Activated B cell treated with CpG ODN at 0.5 μM for 24 hours (primary cell): ENCODE data around the gene ASTN2. TPM values are rescaled to one million over a fixed set of nuclear protein-coding genes. Genes with fewer than 3 reads are reported as not detected.

Source experiments
- ATAC-seq: fragments of 200-7000 bp; cut with Tn5 transposase; one replicate; pipeline ENCODE4 v1.10.0; 2021; ENCODE audit warnings: low read depth, mild to moderate bottlenecking, moderate library complexity
- CTCF ChIA-PET: fragments of 350-600 bp; sonication (Branson Sonifier 250); formaldehyde crosslinking; loops from one replicate; lab custom pipeline; 2021; ENCODE audit warnings: antibody characterized with exemption; lab: Charles Lee
- POLR2A ChIA-PET: fragments of 350-600 bp; sonication (Branson Sonifier 250); formaldehyde crosslinking; loops from one replicate; lab custom pipeline; 2021; ENCODE audit warnings: antibody characterized with exemption; lab: Charles Lee
- DNase-seq: peaks from one replicate; pipeline ENCODE4 v3.0.0; 2022
- H3K27ac Mint-ChIP-seq: one replicate; pipeline ENCODE4 v1.8.0; 2020; ENCODE audit warnings: mixed read lengths
- H3K27me3 Mint-ChIP-seq: one replicate; pipeline ENCODE4 v1.8.0; 2021; ENCODE audit warnings: mixed read lengths
- H3K36me3 Mint-ChIP-seq: one replicate; pipeline ENCODE4 v1.8.0; 2021; ENCODE audit warnings: low read depth, mixed read lengths
- H3K4me1 Mint-ChIP-seq: one replicate; pipeline ENCODE4 v1.8.0; 2021; ENCODE audit warnings: mixed read lengths
- H3K4me3 Mint-ChIP-seq: one replicate; pipeline ENCODE4 v1.8.0; 2020; ENCODE audit warnings: mild to moderate bottlenecking, mixed read lengths
- H3K9me3 Mint-ChIP-seq: one replicate; pipeline ENCODE4 v1.8.0; 2020; ENCODE audit warnings: mixed read lengths
- CTCF ChIP-seq: fragments of 200-600 bp; IDR thresholded peaks from one replicate; pipeline ENCODE4 v1.8.0; 2022; ENCODE audit warnings: antibody characterized with exemption, mild to moderate bottlenecking
- intact Hi-C: fragments of 100-400 bp; cut with micrococcal nuclease; formaldehyde crosslinking; loops from one replicate; pipeline ENCODE4 v1.15.1; 2024
- total RNA-seq: library from RNA; stranded (reverse); gene quantifications from 2 replicates; pipeline ENCODE4 v1.2.3, GENCODE V29; 2022

ASTN2 gene
- total RNA-seq, 1 donor from 2014 or later = 2.3 TPM

- ATAC-seq (no peak), DNase-seq (no peak)
- H3K27me3 Mint-ChIP-seq = no peaks in the 10 kb centered on the region
- no peaks in the 10 kb centered on the region for H3K4me1 Mint-ChIP-seq
- CTCF ChIA-PET = no interaction called here
- POLR2A ChIA-PET = no interaction called here
- H3K9me3 Mint-ChIP-seq = peaks cover 2% of the 10 kb centered on the region
- no peak overlapping the region for H3K27ac Mint-ChIP-seq
- intact Hi-C loops = no loop called here
- TF ChIP-seq CTCF = no peak
- no peaks in the 10 kb centered on the region for H3K36me3 Mint-ChIP-seq
- no peak overlapping the region for H3K4me3 Mint-ChIP-seq
These were observed 254.6 kb downstream of the ASTN2 start for GRCh38 chr9:117160254-117160653.

- DNase-seq (no peak), ATAC-seq (no peak)
- intact Hi-C loops = no loop called here
- H3K27me3 Mint-ChIP-seq = no peaks in the 10 kb centered on the region
- H3K4me3 Mint-ChIP-seq = no peak overlapping the region
- H3K27ac Mint-ChIP-seq = no peak overlapping the region
- no peaks in the 10 kb centered on the region for H3K36me3 Mint-ChIP-seq
- POLR2A ChIA-PET = no interaction called here
- CTCF ChIA-PET = no interaction called here
- peaks cover 2% of the 10 kb centered on the region for H3K9me3 Mint-ChIP-seq
- TF ChIP-seq CTCF = no peak
- no peaks in the 10 kb centered on the region for H3K4me1 Mint-ChIP-seq
These were observed 257.9 kb downstream of the ASTN2 start for GRCh38 chr9:117156771-117157535.

DNA sequence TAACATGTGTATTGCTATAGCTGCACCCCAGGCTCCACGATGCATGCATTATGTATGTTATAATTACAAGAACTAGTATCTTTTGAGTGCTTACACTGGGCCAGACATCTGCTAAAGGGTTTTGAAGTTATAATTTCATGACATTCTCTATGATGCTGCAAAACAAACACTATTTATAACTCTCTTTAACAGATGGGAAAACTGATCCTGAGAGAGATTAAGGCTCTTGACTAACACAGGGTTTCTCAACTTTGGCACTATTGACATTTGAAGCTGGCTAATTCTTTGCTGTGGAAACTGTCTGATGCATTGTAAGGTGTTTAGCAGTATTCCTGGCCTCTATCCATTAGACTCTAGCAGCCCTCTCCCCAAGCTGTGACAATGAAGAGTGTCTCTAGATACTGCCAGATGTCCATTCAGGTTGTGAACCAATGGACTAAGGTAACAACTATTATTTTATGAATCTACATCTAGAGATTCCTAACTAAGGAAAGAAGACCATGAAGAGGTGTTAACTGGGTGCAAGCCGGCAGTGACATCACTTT lies 258.6 kb downstream of the ASTN2 start:
- no peak for TF ChIP-seq CTCF
- CTCF ChIA-PET = no interaction called here

GRCh38 chr9:117153021-117153420 lies 261.8 kb downstream of the ASTN2 start:
- H3K9me3 Mint-ChIP-seq = peaks cover 2% of the 10 kb centered on the region

More for the DNA sequence above, 258.6 kb downstream of the ASTN2 start:
- POLR2A ChIA-PET = no interaction called here
- H3K36me3 Mint-ChIP-seq = no peaks in the 10 kb centered on the region
- H3K4me3 Mint-ChIP-seq = no peak overlapping the region
- ATAC-seq = no peak
- intact Hi-C loops = no loop called here
- H3K27ac Mint-ChIP-seq = no peak overlapping the region
- no peaks in the 10 kb centered on the region for H3K27me3 Mint-ChIP-seq
- no peak for DNase-seq
- peaks cover 2% of the 10 kb centered on the region for H3K9me3 Mint-ChIP-seq
- H3K4me1 Mint-ChIP-seq = no peaks in the 10 kb centered on the region

More at GRCh38 chr9:117153021-117153420, 261.8 kb downstream of the ASTN2 start:
- intact Hi-C loops = no loop called here
- ATAC-seq (no peak), DNase-seq (no peak)
- no peak for TF ChIP-seq CTCF
- Mint-ChIP-seq H3K27ac (no peak overlapping the region), H3K4me1 (no peaks in the 10 kb centered on the region), H3K36me3 (no peaks in the 10 kb centered on the region), H3K4me3 (no peak overlapping the region), H3K27me3 (no peaks in the 10 kb centered on the region)
- CTCF ChIA-PET = no interaction called here
- POLR2A ChIA-PET = no interaction called here
